ENCODE measurements around the gene PFDN4.

PFDN4 gene

DNA sequence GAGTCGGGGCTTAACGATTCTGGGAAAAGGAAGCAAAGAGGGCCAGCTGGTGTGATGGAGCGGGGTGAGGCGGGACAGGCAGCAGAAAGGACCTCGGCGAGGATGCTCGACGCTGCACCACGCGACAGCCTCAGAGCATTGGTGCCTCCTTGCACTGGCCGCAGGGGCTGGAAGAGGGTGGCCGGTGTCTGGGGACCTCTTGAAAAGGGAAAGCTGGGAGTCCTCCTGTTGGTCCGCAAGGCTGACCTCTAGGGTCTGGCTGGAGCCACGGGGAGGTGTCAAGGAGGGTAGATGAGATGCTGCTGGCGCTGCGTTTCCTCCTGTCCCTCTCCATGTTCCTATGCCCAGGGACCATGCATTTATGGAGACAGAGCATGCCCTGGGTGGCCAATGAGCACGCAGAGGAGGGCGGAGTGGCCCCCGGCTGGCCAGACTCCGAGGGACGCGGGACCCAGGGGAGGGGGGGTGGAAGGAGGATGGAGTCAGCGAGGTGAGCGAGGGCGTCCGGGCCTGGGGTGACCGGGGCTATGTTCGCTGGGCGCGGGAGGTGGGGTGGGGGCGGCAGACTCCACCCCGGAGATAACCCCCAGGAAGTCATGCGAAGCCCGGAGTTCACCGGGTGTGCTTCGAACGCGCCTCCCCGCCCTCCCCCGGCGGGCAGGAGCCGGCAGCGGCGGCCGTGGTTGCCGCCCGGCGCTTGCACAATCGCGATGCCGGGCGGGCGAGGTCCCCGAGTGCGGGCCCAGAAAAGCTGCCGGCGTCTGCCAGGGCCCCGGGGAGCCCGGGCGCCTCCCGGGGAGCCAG lies 34.0 kb upstream of the PFDN4 start, which contains the start of gene CYP24A1:
Gene CYP24A1 (minus strand): TSS at position 334 of the 804 bp plus-strand sequence. CDS start 407 bp downstream, outside the sequence.
- DNase-seq (ENCODE audit: low read depth): no peak

- no peak for DNase-seq (ENCODE audit: low read depth)
Measured at GRCh38 chr20:54174457-54175175, 33.3 kb upstream of the PFDN4 start.

DNA sequence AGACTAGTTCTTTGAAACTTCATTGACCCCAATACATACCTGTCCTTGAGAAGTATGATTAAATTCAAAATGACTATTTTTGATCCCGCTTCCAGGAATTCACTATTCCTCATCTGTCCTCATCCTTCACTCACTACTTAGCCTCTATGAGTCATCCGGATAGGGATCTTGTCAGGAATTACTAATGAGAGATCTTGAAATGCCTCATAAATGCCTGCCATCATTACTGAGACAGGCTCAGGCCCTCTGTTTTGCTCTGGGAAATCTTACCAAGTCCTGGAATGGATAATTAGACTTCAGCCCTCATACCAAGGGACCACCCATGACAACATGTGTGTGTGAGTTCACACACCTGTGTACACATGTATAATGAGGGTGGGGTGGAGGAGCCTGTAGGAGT lies 31.3 kb upstream of the PFDN4 start:
- DNase-seq (ENCODE audit: low read depth): no peak

- no peak for DNase-seq (ENCODE audit: low read depth)
Measured at GRCh38 chr20:54177378-54177777, 30.5 kb upstream of the PFDN4 start.

GRCh38 chr20:54178256-54178655 lies 29.6 kb upstream of the PFDN4 start:
- no peak for DNase-seq (ENCODE audit: low read depth)

GRCh38 chr20:54179946-54180345 lies 27.9 kb upstream of the PFDN4 start:
- DNase-seq (ENCODE audit: low read depth): no peak

- no peak for DNase-seq (ENCODE audit: low read depth)
Measured at GRCh38 chr20:54180931-54181330, 27.0 kb upstream of the PFDN4 start.

DNA sequence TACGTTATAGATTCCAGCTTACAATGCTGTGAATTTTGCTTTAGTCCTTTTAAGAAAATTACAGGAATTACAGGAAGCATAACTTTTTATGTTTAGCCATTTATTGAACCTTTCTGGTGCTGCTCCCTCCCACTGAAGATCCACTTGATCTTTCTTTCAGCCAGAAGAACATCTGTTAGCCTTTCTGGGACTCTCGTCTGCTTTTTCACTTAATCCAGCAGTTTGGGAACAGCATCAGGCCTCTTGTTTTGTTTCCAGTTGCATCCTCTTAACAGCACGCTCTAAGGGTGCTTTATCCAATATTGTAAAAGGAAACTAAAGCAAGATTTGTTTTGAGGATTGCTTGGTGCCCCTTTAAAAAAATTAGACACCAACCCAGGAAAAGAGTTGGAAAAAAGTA lies 23.8 kb upstream of the PFDN4 start:
- no peak for DNase-seq (ENCODE audit: low read depth)

- no peak for DNase-seq (ENCODE audit: low read depth)
Measured at GRCh38 chr20:54184904-54185626, 22.8 kb upstream of the PFDN4 start.

DNA sequence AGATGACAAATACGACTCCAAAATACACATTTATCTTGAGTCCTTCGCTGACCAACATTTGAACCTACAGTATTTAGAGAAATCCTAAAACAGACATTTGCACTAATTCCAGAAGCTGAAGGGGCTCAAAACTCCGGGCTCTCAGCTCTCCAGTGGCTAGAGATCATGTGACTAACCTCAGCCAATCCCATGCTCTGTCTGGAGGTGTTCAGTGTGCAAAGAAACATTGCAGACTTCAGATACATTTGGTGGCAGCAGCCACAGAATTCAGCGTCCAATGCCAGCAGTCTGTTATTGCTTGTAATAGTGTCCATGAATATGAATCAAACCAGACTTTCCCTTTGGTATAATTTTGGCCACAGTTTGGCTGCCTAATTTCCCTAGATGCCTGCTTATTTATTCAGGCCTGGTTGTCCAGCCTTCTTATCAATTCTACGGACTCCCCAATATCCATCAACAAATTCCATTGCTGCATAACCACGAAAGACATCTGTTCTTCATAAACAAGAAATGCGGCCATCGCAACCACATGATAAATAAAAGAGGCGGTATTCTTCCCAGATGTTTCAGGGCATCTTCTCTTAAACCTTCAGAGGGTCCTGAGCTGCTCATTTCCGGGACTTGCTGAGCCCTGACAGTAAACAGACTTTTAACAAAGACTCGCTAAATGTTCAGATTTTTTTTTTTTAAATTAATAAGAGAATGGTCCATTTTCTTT lies 19.6 kb upstream of the PFDN4 start:
- DNase-seq (ENCODE audit: low read depth): no peak

- DNase-seq (ENCODE audit: low read depth): no peak
Measured at GRCh38 chr20:54189630-54190029, 18.3 kb upstream of the PFDN4 start.

DNA sequence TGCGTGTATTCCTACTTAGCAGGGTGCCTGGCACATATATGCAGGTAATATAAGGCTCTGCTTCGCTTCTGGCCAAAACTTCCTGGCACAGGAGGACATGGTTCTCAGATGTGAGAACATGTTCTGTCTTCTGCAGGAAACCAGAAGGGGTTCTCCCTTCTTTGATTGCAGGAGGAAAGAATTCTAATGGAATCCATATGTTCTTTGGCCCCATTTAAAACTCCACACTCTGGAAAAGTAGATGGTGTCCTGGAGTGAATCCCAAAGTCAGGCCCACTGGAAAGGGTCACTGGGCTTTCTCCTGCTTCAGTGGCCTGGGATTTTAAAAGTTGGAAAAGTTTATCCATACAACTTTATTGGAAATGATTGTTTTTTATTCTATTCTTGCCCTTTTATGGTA lies 17.7 kb upstream of the PFDN4 start:
- DNase-seq (ENCODE audit: low read depth): no peak

- no peak for DNase-seq (ENCODE audit: low read depth)
Measured at GRCh38 chr20:54193817-54194216, 14.1 kb upstream of the PFDN4 start.

DNA sequence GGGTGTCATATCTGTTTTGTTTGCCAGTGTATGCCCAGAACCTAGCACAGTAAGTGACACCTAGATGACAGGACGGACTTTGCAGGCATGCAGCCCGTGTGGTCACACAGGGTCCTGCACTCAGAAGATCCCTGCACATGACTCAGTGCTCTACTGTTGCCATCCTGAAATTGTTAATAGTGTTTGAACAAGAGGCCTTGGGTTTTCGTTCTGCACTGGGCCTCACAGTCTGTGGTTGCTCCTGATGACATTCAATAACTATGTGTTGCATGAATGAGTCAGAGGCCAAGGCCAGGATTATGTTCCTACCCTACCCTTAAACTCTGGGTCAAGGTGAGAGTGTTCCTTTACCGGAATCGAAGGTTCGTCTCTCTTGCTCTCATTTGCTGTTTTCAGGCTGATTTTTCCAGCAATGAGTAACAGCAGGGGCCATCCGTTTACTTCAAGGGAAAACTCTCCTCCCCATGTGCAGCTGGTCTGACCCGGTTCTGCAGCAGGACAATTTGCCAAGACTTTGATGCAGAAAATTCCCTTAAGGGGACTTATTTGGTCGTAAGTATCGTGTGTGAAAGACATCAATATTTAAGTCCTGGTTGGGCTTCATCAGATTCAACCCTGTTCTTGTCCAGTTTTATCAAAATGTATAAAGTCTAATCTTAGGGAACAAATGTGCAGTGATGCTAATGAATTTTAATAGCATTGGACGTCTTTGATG lies 13.0 kb upstream of the PFDN4 start:
- no peak for DNase-seq (ENCODE audit: low read depth)

DNA sequence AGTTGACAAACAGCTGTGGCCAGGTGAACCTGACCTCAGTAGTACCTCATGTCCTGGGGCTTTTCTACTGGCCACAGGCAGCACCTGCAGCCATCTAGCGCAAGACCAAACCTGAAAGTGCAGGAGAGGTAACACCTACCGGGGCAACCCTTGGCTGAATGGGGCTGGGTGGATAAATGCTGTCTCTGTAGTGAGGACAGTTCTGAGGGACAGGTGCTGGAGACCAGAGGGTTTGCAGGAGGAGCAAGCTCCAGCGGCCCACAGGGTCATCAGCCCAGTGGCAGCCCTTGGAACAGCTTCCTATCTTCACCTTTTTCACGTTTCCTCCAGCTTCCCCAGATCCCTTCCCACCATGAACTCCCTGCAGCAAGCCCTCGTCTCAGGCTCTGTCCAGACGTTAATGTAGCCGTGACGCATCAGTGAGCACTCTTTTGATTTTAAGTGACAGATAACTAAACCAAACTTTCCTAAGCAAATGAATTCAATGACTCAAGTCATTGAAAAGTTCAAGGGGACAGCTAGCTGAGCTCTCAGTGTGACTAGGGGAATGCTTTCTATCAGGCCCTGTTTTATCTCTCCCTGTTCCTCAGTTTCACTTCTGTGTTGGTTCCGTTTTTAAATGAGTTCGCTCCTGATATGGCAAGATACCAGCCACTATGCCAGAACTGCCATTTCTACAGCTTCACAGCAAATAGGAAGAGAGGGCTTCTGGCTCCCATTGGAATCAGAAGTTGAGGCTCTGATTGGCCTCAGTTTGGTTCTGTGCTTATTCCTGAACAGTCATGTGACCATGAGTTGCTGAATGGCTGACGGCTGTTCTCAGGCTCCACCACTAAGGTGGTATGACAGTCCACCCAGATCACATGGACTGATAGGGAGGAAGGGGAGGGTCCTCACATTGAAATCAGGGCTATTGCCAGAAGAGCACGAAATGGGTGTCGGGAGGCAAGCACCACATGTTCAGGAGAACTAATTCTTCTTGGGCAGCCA lies 12.1 kb upstream of the PFDN4 start:
- no peak for DNase-seq (ENCODE audit: low read depth)

- no peak for DNase-seq (ENCODE audit: low read depth)
Measured at GRCh38 chr20:54197621-54198604, 10.0 kb upstream of the PFDN4 start.

- no peak for DNase-seq (ENCODE audit: low read depth)
Measured at GRCh38 chr20:54199283-54199682, 8.6 kb upstream of the PFDN4 start.

GRCh38 chr20:54199721-54200176 lies 8.1 kb upstream of the PFDN4 start:
- DNase-seq (ENCODE audit: low read depth): peak; percentile 27
